Non-pigmented ciliary epithelial cell (primary cell): Measurements from ENCODE around the gene HECW1.

Experiments used
- DNase-seq: peaks from one replicate; pipeline ENCODE4 v3.0.0-alpha.2; 2010; ENCODE audit warnings: low read depth

The HECW1 gene

GRCh38 chr7:43377196-43377960 lies 264.9 kb downstream of the HECW1 start:
- no peak for DNase-seq

- DNase-seq = no peak
Observed at GRCh38 chr7:43379210-43379609, 266.8 kb downstream of the HECW1 start.

GRCh38 chr7:43384616-43385308 lies 272.3 kb downstream of the HECW1 start:
- no peak for DNase-seq

GRCh38 chr7:43385309-43385680 lies 272.8 kb downstream of the HECW1 start:
- DNase-seq = no peak

GRCh38 chr7:43385856-43386255 lies 273.4 kb downstream of the HECW1 start:
- DNase-seq = no peak

GRCh38 chr7:43387932-43388331 lies 275.5 kb downstream of the HECW1 start:
- DNase-seq = no peak

GRCh38 chr7:43390576-43390975 lies 278.1 kb downstream of the HECW1 start:
- DNase-seq = no peak

GRCh38 chr7:43391518-43391917 lies 279.1 kb downstream of the HECW1 start:
- no peak for DNase-seq

GRCh38 chr7:43392638-43393330 lies 280.3 kb downstream of the HECW1 start:
- no peak for DNase-seq

- no peak for DNase-seq
Observed at GRCh38 chr7:43394441-43395130, 282.1 kb downstream of the HECW1 start.

- DNase-seq = no peak
Observed at GRCh38 chr7:43395351-43395750, 282.9 kb downstream of the HECW1 start.

GRCh38 chr7:43396187-43396740 lies 283.8 kb downstream of the HECW1 start:
- no peak for DNase-seq

- DNase-seq = no peak
Observed at GRCh38 chr7:43398831-43399230, 286.4 kb downstream of the HECW1 start.

GRCh38 chr7:43405948-43406347 lies 293.5 kb downstream of the HECW1 start:
- DNase-seq = no peak

GRCh38 chr7:43406961-43407360 lies 294.5 kb downstream of the HECW1 start:
- DNase-seq = no peak

- no peak for DNase-seq
Observed at GRCh38 chr7:43408981-43409380, 296.5 kb downstream of the HECW1 start.

- DNase-seq = no peak
Observed at GRCh38 chr7:43417455-43417854, 305.0 kb downstream of the HECW1 start.

GRCh38 chr7:43430411-43430810 lies 318.0 kb downstream of the HECW1 start:
- DNase-seq = no peak

GRCh38 chr7:43431020-43431595 lies 318.7 kb downstream of the HECW1 start:
- DNase-seq = no peak

- no peak for DNase-seq
Observed at GRCh38 chr7:43433639-43434038, 321.2 kb downstream of the HECW1 start.

- no peak for DNase-seq
Observed at GRCh38 chr7:43437001-43437400, 324.6 kb downstream of the HECW1 start.
